ENCODE measurements around the gene CCDC198.

CCDC198 gene

GRCh38 chr14:57462551-57462950, 31.1 kb downstream of the CCDC198 start:
- DNase-seq: no peak

- DNase-seq: no peak
Observed at GRCh38 chr14:57461777-57462320, 31.8 kb downstream of the CCDC198 start.

GRCh38 chr14:57435923-57436322, 57.7 kb downstream of the CCDC198 start:
- no peak for DNase-seq

- no peak for DNase-seq
Observed at GRCh38 chr14:57420986-57421385, 72.7 kb downstream of the CCDC198 start.

GRCh38 chr14:57420033-57420432, 73.6 kb downstream of the CCDC198 start:
- no peak for DNase-seq

Data from NCI-H2029 (cell line).